NCI-H187 (cell line): Measurements from ENCODE around the gene PDZK1.
"Not testable (repeated sequence)": the region's sequence is repeated elsewhere in the genome, so short reads cannot be mapped to it uniquely, and the experiment has no call there.

Source experiments
- DNase-seq, 2 experiments: peaks; one replicate each; lab custom pipeline; 2025; lab: John Stamatoyannopoulos, UW

Gene PDZK1

GRCh38 chr1:145710291-145711027 is 3.3 kb upstream of the PDZK1 start:
- no peak for DNase-seq

DNA sequence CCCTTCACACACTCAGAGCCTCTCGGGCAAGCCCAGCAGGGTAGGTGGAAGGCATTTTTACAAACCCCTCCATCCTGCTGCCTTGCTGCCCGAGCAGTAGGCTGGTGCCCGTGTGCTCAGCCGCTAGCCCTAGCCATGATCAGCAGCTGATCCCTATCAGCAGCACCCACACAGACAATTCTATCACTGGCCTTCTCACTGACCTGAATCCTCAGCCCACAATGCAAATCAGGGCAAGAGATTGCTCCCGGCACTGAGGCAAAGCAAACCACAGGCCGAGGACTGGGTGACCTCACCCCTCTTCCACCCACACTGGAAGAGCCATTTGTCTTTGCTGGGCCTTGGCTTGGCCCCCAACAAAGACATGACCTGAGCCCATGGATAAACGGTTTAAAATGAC is 895 bp upstream of the PDZK1 start:
- no peak for DNase-seq

DNA sequence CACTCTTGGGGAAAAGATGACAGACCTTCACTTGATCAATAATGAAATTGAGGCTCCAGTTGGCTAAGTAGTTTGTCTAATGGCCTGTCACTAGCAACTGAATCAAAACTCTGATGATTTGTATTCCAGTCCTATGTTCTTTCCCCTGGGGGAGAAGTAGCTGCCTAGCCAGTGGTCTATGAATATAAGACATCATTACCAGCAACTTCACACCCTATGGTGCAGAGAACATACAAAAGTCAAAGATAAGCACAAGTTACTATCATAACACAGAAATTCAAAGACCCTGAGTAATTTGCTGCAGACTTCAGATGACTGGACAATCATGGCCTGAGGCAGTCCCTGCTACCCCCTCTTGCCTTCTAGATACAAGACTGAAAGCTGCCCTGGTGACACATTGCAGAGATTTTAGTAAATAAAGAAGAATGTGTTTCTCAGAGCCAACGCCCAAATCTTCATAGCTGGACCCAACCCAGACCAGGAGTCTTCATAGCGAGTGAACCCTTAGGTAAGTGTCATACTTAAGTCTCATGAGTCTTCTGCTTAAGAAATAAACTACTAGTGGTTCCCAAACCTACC is 993 bp downstream of the PDZK1 start:
- DNase-seq, result no peak

DNA sequence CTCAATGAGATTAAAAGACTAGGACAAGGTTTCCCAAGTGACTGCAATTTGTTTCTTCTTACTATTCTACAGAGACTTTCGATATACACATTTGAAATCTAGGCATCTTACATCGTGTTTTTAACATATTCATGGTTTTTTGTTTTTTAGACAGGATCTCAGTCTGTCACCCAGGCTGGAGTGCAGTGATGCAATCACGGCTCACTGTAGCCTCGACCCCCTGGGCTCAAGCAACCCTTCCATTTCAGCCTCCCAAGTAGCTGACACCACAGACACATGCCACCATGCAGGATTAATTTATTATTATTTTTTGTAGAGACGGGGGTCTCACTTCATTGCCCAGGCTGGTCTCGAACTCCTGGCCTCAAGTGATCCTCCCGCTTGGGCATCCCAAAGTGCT is 1.5 kb downstream of the PDZK1 start:
- no peak for DNase-seq

- DNase-seq, result no peak
Observed at GRCh38 chr1:145702826-145703225, 4.3 kb downstream of the PDZK1 start.

GRCh38 chr1:145702052-145702451 is 5.1 kb downstream of the PDZK1 start:
- DNase-seq, result no peak

DNA sequence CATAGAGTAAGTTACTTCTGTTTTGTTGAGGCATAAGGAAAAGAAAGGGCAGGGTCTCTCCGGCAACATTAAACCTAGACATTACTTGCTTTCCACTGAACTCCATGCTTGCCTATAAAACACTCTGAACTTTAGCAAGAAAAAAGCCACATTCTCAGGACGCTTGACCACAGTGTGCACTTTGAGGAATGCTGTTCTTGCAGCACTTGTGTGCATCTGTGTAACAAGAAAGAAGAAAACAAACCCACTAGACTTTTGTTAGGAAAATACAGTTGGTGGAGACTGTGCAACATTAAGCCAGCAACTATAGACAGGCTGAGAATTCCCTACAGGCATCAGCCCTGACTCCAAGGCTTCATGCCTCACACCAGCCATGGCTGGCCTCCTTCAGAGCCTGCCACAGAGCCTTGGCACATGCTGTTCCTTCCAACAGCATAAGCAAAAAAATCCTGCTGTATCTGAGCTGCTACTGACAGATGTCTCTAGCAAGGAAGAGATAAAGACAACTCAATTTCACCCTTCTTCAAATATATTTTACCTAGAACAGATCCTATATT is 5.8 kb downstream of the PDZK1 start:
- DNase-seq, result no peak

DNA sequence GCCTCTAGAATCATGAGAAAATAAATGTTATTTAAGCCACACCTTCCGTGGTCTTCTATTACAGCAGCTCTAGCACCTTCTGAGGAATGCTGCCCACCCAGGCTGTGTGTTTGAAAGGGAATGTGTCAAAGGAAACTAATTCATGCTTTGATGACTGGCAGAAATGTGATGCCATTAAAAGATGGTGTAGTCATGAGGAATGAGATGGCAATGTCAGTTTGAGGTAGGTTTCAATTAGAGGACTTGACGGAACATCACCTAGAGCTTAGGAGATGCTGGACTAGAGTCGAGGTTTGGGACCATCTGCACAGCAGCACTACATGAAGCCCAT is 10.6 kb downstream of the PDZK1 start:
- no peak for DNase-seq

- no peak for DNase-seq
Observed at GRCh38 chr1:145695821-145696629, 11.1 kb downstream of the PDZK1 start.

- no peak for DNase-seq
Observed at GRCh38 chr1:145692785-145693443, 14.3 kb downstream of the PDZK1 start.

DNA sequence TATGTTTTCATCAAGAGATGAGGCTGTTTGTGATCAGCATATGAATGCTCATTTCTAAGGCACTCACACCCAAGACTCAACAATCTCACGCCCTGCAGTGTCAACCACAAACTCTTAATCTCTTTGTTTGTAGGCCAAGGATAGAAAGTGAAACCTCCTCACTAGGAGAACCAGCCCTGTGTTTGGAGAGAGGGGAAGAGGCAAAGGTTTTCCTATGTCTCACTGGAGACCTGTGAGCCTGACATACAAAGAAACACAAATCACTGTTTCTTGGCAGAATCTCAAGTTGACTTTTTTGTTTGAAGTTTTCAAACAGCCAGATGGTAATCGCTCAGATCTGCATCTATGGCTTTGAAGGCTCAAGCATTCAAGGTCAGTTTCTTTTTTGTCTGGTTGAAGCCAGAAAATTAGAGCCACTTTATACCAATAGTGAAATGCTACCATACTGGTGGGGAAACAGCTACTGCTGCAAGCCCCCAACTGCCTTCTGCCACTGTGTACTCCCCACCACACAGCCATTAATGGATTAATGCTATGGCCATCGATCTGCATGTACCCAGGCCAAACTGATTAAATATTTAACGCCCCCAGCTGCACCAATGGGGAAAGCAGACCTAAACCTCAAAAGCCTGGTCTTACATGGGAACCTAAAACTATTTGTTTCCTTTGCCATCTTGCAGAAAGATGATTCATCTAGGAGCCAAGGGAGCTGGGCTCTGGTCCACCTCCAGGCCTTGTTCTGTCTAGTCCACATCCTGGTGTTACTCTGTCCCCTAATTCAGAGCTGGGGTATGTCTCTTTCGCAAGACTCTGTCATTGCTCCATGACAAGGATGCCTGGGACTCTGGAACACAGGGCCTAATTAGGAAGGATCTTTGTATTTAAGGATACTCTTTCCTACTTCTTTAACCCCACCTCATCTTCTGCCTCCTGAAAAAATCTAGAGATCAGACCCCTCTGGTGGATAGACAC is 16.3 kb downstream of the PDZK1 start:
- no peak for DNase-seq

DNA sequence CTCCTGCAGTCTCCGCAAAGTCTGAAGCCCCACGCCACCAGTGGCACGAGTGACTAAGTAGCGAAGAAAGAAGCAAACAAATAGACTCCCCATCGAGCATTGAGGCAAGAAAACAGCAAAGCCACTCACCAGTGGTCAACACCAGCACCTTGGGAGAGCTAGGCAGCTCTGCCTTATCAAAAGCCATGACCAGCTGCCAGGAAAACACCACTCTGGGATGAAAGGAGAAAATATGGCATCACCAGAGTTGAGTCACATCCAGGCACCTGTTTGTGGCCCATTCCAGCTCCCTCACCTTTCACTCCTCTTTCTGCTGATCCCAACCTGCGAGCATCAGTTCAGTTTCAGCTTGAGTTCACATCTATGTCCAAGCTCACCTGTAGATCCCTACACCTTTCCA is 17.2 kb downstream of the PDZK1 start:
- DNase-seq, result no peak

- no peak for DNase-seq
Observed at GRCh38 chr1:145688924-145689323, 18.2 kb downstream of the PDZK1 start.

GRCh38 chr1:145688328-145688727 is 18.8 kb downstream of the PDZK1 start:
- no peak for DNase-seq

DNA sequence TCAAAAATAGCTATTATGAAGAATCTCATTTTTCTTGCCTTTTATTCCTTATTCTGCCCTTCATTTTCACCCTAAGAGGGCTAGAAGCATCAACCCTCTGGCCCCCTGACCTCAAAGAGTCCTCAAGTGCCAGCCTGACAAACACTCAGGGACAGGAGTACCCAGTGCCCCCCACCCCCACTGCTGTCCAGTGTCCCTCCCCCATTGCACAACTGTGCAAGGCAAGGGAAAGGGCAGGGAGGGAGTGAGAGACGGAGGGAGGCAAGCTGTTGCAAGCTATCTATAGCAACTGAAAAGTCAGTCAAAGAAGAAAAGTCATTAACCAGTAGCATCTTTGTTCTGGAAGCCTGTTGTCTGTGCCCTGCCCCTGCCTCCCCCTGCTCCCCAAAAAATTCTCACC is 21.1 kb downstream of the PDZK1 start:
- not testable (repeated sequence) for DNase-seq

- DNase-seq, result not testable (repeated sequence)
Observed at GRCh38 chr1:145684858-145685257, 22.3 kb downstream of the PDZK1 start.

GRCh38 chr1:145673217-145673616 is 34.0 kb downstream of the PDZK1 start:
- not testable (repeated sequence) for DNase-seq

DNA sequence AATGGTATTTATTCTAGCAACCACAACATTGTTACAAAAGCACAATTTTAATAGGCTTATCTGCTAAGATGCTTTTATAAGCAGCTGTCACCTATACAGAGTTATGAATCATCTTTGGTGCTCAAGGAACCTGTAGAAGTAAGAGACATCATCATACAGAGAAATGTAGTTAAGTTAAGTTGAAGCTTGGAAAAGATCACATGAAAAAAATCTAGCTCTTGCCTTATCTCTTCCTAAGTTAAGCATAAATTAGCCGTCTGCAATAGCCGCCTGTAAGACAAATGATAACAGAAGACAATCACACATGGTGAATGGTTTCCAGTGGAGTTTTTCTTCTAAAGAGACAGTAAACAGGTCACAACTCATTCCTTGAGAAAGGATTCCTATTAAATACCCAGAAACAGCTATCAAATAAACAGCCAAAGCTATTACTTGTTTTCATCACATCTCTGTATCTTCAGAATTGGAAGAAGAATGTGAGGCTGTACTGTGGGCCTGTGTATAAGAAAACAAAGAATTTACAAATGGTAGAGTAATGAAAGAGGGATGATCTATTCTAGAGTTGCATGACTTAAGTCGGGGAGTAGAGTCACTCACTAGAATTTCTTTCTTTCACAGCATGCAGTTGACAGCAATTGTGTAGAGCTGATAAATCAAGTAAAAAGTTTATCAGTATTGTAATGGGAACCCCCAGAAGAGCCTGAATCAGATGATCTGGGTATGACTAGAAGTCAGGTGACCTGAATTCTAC is 36.0 kb downstream of the PDZK1 start:
- DNase-seq, result not testable (repeated sequence)

DNA sequence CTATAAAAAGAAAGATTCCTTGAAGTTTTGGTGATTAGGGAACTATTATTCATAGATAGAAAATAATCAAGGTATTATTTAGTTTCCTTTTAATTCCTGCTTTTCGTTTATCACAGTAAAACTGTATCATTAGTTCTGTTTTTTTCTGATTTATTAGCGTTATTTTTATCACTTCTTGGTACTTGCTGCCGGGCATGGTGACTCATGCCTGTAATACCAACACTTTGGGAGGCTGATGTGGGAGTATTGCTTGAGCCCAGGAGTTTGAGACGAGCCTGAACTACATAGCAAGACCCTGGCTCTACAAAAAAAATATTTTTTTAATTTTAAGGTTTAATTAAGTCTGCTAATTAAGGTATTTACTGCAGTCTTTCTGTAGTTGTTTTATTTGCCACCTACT is 42.2 kb downstream of the PDZK1 start:
- DNase-seq, result not testable (repeated sequence)

GRCh38 chr1:145662502-145662901 is 44.7 kb downstream of the PDZK1 start:
- DNase-seq, result peak; percentile 5 to 31
